Measurements from ENCODE around the gene GPATCH4. TPM values are rescaled to one million over a fixed set of nuclear protein-coding genes. Genes with fewer than 3 reads are reported as not detected.

The GPATCH4 gene
- total RNA-seq, 2 experiments from 2014 or later: 19.0 to 20.6 TPM

DNA sequence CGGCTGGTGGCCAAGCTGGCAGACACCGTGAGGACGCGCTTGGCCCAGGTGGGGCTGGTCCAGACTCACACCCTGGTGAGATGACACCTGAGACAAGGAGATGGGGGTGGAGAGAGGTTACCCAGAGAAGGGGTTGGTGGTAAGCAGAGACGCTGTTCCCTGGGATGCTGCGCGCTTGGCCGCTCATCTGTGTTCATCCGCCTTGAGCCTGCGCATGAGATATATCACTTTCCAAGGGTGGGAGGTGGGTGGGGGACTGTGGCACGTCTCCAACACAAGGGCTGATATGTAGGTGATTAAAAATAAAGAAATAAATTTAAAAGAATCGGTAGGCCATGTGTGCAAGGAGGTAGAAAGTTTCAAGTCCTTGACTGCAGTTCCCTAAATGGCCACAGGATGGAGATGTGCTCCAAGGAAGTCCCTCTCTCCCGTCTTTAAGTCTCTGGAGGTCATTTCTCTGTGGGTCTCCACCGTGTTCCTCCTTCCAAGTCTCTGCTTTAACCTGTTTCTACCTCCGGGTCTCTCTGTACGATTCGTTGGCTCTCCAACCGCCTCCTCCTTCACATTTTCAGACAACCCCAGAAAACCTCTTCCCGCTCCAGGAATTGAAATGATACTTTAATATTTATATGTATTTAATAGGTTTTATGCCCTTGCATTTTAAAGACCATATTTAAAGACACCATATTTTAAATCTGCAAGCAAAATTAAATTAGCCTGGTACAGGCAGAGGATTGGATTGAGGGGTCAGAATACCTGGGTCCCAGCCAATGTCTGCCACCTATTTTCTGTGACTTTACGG lies 17.3 kb downstream of the GPATCH4 start:
- ChIA-PET POLR2A (no interaction called here), CTCF (no interaction called here)
- Mint-ChIP-seq H3K36me3 (ENCODE audit: low read depth) (no peaks in the 10 kb centered on the region), H3K27ac (no peak overlapping the region), H3K9me3 (no peaks in the 10 kb centered on the region), H3K4me3 (no peak overlapping the region), H3K4me1 (peaks cover 9% of the 10 kb centered on the region), H3K27me3 (peaks cover 2% of the 10 kb centered on the region)
- DNase-seq: peak; percentile 77

DNA sequence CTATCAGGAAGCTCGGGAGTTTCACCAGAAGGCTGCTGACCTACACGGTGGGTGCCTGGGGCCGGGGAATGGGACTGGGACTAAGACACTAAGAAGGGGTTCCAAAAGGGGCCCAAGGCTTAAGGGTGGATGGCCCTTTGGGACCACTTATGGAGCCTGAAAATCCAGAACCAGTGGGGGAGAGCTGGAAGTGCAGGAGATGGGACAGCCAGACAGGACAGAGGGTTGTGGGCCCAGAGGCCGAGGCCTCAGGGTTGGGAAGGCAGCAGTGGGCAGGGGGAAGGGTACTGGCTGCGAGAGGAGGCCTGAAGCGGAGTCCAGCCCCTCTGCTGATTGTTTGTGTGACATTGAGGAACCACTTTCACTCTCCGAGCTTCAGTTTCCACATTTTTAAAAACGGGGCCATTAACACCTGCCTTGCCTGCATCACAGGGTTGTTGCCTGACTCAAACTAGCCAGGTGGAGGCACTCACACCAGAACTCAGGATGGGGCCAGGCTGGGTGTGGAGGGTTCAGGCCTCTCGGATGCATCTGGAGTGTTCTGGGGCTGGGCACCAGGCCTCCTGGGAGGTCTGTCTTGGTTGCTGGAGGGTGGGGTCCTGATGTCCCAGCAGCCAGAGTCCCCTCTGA lies 18.8 kb downstream of the GPATCH4 start:
- Mint-ChIP-seq H3K27me3 (peaks cover 2% of the 10 kb centered on the region), H3K4me3 (no peak overlapping the region), H3K4me1 (peaks cover 9% of the 10 kb centered on the region), H3K27ac (no peak overlapping the region), H3K36me3 (ENCODE audit: low read depth) (no peaks in the 10 kb centered on the region), H3K9me3 (no peaks in the 10 kb centered on the region)
- no peak for DNase-seq
- CTCF ChIA-PET: interaction anchor here (0.7 to 2.6 kb wide), 6 partner anchors 10 to 197 kb away, joined by 3 to 16 read pairs (median 4); partner anchors contain the start of gene NAXE
- POLR2A ChIA-PET: interaction anchor here (0.8 to 1.5 kb wide), 3 partner anchors 9 to 81 kb away, joined by 3 to 4 read pairs (median 4); partner anchors contain the start of genes MEF2D and NAXE

DNA sequence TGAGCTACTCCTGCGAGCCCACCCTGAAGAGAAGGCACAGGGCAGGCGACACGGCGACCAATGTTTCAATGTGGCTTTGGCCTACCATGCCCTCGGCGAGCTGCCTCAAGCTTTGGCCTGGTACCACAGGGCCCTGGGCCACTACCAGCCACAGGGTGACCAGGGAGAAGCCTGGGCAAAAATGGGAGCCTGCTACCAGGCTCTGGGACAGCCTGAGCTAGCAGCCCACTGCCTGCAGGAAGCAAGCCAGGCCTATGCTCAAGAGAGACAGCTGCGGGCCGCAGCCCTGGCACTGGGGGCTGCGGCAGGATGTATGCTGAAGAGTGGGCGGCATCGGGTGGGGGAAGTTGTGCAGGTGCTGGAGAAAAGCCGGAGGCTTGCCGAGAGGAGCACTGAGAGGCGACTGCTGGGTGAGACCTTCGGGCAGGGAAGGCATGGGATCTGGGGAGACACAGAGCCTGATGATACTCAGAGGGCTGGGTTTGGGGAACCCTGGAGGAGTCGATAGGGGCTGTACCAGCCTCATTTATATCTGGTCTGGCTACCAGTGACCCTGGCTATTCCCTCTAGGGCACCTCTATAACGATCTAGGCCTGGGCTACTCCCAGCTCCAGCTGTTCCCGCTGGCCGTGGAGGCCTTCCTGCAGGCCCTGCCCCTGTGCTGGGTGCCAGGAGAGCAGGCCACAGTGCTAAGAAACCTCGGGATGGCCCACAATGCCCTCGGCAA lies 19.5 kb downstream of the GPATCH4 start:
- Mint-ChIP-seq H3K4me1 (peaks cover 6% of the 10 kb centered on the region), H3K36me3 (ENCODE audit: low read depth) (no peaks in the 10 kb centered on the region), H3K4me3 (no peak overlapping the region), H3K9me3 (no peaks in the 10 kb centered on the region), H3K27me3 (peaks cover 2% of the 10 kb centered on the region), H3K27ac (no peak overlapping the region)
- CTCF ChIA-PET: interaction anchor here (0.7 to 2.6 kb wide), 9 partner anchors 10 to 196 kb away, joined by 3 to 16 read pairs (median 4); partner anchors contain the start of genes GPATCH4 and NAXE
- POLR2A ChIA-PET: interaction anchor here (0.8 to 1.5 kb wide), 5 partner anchors 9 to 81 kb away, joined by 3 to 4 read pairs (median 4); partner anchors contain the start of genes GPATCH4, MEF2D and NAXE
- no peak for DNase-seq

DNA sequence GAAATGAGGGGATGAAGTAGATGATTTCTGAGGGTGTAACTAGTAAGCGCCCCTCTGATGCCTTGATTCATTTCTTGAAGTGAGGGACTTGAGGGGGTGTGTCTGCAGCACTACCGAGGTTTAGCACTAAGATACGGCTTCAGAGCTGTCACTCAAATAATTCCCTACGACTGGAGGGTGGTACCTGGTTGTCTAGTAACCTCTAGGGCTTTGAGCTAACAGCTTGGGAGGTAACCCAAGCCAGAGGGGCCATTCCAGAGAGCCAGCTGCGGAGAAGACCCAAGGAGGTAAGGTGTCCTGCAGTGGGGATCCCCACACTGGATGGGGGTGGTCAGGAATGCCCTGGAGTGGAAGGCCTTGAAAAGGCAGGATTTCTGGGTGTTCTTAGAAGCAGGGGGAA lies 21.8 kb downstream of the GPATCH4 start, which contains the start of gene TTC24:
TTC24 (plus strand) TSS at position 252 of the 400 bp plus-strand sequence. CDS start 1,642 bp downstream, outside the sequence.
- H3K36me3 Mint-ChIP-seq (ENCODE audit: low read depth): no peaks in the 10 kb centered on the region
- peaks cover 10% of the 10 kb centered on the region for H3K27me3 Mint-ChIP-seq
- POLR2A ChIA-PET: no interaction called here
- peaks cover 2% of the 10 kb centered on the region for H3K4me1 Mint-ChIP-seq
- H3K9me3 Mint-ChIP-seq: no peaks in the 10 kb centered on the region
- CTCF ChIA-PET: interaction anchor here (1.2 to 2.0 kb wide), 2 partner anchors 26 to 99 kb away, joined by 4 read pairs; no protein-coding TSS in a partner anchor
- no peak within 1 kb of the TSS for H3K4me3 Mint-ChIP-seq
- no peak for DNase-seq
- no peak within 1 kb of the TSS for H3K27ac Mint-ChIP-seq

DNA sequence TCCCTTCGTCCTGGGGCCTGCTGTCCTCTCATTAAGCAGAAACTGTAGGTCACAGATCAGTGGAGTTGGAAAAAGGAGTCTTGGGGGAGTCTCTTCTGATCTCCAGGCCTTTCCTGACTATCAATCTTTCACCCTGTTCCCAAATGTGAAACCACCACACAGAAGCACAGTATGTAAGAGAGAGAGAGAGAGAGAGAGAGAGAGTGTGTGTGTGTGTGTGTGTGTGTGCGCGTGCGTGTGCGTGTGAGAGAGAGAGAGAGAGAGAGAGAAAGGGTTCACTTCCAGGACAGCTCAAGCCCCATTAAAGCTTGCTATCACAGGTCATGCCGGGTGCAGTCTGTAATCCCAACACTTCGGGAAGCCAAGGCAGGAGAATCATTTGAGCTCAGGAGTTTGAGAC lies 23.2 kb downstream of the GPATCH4 start:
- Mint-ChIP-seq H3K36me3 (ENCODE audit: low read depth) (no peaks in the 10 kb centered on the region), H3K27me3 (peaks cover 20% of the 10 kb centered on the region), H3K9me3 (no peaks in the 10 kb centered on the region), H3K4me1 (peaks cover under 1% of the 10 kb centered on the region), H3K4me3 (no peak overlapping the region), H3K27ac (no peak overlapping the region)
- CTCF ChIA-PET: no interaction called here
- POLR2A ChIA-PET: interaction anchor here (0.9 kb wide), 1 partner anchor 23 kb away, joined by 3 read pairs; no protein-coding TSS in a partner anchor
- DNase-seq: no peak

DNA sequence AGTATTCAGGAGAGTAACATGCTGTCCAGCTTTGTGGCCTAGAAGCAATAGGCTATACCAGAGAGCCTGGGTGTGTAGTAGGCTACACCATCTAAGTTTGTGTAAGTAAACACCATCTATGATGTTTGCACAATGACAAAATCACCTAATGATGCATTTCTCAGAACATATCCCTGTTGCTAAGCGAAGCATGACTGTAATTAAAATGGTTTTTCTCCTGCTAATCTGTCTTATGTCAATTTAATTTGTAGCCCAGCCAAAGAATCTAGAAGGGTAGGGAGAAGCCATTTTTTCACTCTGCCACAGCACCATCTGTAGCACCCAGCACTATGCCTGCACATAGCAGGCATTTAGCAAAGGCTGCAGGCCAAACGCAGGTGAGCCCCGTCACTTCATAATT lies 23.7 kb downstream of the GPATCH4 start:
- no peak for DNase-seq
- no peaks in the 10 kb centered on the region for H3K9me3 Mint-ChIP-seq
- H3K27me3 Mint-ChIP-seq: peaks cover 24% of the 10 kb centered on the region
- ChIA-PET POLR2A (interaction anchor here (0.9 kb wide), 1 partner anchor 23 kb away, joined by 3 read pairs; no protein-coding TSS in a partner anchor), CTCF (interaction anchor here (0.9 kb wide), 1 partner anchor 14 kb away, joined by 3 read pairs; the partner anchor contains the start of gene NAXE)
- no peak overlapping the region for H3K27ac Mint-ChIP-seq
- H3K36me3 Mint-ChIP-seq (ENCODE audit: low read depth): no peaks in the 10 kb centered on the region
- peaks cover 6% of the 10 kb centered on the region for H3K4me1 Mint-ChIP-seq
- no peak overlapping the region for H3K4me3 Mint-ChIP-seq

DNA sequence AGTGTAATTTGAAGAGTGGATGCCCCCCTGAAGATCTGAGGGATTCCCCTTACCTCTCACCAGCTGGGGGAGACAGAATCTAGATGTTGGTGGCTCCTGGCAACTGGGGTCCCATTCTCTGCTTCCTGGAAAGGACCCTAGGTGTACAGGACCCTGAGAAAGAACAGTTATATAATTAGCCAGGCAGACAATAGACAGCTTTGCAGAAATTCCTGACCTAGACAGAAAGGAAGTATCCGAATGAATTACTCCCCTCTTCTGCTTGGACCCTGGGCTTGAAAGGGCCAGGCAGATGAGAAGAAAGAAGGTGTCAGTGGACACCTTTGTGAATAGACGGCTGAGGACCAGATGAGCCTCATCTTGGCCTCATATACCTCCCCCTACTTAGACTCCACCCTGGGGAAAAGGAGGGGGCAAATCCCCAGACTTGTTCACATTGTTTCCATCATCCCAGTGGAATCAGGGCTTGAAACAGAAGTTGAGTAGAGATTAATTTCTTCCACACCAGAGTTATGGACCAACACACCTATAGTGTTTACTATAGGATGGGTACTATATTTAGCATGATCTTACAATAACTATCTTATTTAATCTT lies 27.1 kb downstream of the GPATCH4 start:
- CTCF ChIA-PET: interaction anchor here (1.0 to 4.3 kb wide), 2 partner anchors 53 to 93 kb away, joined by 3 to 22 read pairs; no protein-coding TSS in a partner anchor
- Mint-ChIP-seq H3K4me3 (no peak overlapping the region), H3K4me1 (peaks cover 26% of the 10 kb centered on the region), H3K36me3 (ENCODE audit: low read depth) (peaks cover 9% of the 10 kb centered on the region), H3K27ac (no peak overlapping the region), H3K27me3 (peaks cover 25% of the 10 kb centered on the region), H3K9me3 (no peaks in the 10 kb centered on the region)
- DNase-seq: no peak
- POLR2A ChIA-PET: no interaction called here

DNA sequence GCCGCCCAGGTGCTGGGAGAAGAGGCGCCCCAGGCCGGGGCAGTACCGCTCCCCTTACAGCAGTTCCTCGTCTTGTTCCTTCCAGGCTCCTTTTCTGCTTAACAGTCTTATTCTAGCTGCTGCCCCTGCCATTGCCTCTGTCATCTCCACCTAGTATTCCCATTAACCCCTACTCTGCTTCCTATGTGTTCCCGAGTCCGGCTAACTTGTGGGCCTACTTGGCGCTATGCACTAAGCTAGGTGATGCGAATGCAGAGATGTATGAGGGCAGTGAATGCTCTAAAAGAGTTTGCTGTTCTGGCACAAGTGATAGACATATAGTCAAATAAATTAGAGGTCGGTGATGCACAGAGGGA lies 28.6 kb downstream of the GPATCH4 start:
- POLR2A ChIA-PET: interaction anchor here (1.9 to 2.8 kb wide), 2 partner anchors 72 to 115 kb away, joined by 4 to 13 read pairs; partner anchors contain the start of gene MEF2D
- no peak for DNase-seq
- Mint-ChIP-seq H3K36me3 (ENCODE audit: low read depth) (peaks cover 11% of the 10 kb centered on the region), H3K27ac (peak overlapping the region; percentile 51), H3K4me1 (peaks cover 26% of the 10 kb centered on the region), H3K4me3 (peak overlapping the region; percentile 98), H3K27me3 (peaks cover 25% of the 10 kb centered on the region), H3K9me3 (no peaks in the 10 kb centered on the region)
- CTCF ChIA-PET: interaction anchor here (1.1 to 4.3 kb wide), 3 partner anchors 8 to 187 kb away, joined by 3 to 22 read pairs (median 5); no protein-coding TSS in a partner anchor

DNA sequence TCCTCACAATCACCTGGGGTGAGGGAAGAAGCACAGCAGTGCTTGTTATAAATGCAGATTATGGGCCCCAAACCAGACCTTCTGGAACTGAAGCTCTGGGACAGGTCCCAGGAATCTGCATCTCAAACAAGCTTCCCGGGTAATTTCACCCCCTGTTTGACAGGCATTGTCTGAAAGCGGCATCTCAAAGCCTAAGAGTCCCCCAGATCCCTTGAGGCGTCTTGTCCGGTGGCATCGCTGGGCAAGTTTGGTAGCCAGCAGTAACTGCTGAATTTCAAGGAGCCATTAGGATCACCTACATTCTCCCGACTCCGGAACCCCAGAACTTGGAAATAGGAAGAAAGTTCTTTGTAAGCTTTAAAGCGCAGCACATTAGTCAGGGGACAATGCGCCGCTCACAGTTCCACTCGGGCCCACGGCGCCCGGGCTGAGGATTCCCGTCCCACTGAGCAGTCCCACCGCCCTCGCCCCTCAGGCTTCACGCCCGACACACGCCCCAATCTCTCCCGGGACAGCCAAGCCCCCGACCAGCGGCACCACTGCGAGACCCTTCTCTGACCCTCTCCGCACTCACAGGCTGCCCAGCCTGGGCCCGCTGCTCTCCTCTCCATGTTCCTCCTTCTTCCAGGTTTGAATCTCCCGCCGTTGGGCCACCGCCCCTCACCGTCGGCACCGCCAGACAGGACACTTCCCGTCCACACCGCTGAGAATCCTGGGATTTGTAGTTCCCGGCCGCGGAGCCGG lies 29.2 kb downstream of the GPATCH4 start, which contains the start of gene IQGAP3:
IQGAP3 (minus strand) TSS at position 647 of the 744 bp plus-strand sequence; CDS start at position 611, 36 bp downstream.
- Mint-ChIP-seq H3K4me1 (peaks cover 26% of the 10 kb centered on the region), H3K9me3 (no peaks in the 10 kb centered on the region), H3K36me3 (ENCODE audit: low read depth) (peaks cover 11% of the 10 kb centered on the region), H3K27ac (peak within 1 kb of the TSS; percentile 51), H3K27me3 (peaks cover 25% of the 10 kb centered on the region), H3K4me3 (peak within 1 kb of the TSS; percentile 98)
- CTCF ChIA-PET: interaction anchor here (0.8 to 4.3 kb wide), 4 partner anchors 8 to 186 kb away, joined by 3 to 22 read pairs (median 4); no protein-coding TSS in a partner anchor
- DNase-seq: peak; percentile 84
- POLR2A ChIA-PET: interaction anchor here (0.8 to 2.8 kb wide), 7 partner anchors 9 to 115 kb away, joined by 3 to 13 read pairs (median 5); partner anchors contain the start of gene MEF2D

DNA sequence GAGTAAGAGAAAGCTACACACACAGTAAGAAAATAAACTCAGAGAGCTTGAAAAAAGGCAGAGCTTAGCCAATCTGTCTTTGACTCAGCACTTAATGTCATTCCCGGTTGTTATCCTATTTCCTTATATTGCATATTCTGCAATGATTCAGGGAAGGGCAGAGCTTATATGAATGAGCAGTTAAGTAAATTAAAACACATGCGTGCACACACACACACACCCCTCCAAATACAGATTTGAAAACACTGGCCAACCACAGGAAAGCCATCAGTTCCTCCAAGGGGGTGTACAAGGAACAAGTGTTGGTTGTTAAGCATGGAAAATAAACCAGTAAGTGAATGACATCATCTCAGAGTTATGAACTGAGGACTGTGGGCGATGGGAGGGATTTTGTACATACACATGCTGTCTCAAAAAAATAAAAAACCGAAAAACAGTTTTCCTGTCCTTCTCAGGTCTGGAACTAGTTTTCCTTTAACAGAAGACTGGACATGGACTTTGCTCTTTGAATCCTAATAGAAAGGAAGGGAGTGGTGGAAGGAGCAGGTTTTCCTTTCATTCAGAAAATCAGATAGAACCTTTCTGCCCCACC lies 29.9 kb downstream of the GPATCH4 start:
- Mint-ChIP-seq H3K27ac (no peak overlapping the region), H3K36me3 (ENCODE audit: low read depth) (peaks cover 11% of the 10 kb centered on the region), H3K27me3 (peaks cover 23% of the 10 kb centered on the region), H3K4me3 (peak overlapping the region; percentile 98), H3K4me1 (peaks cover 26% of the 10 kb centered on the region), H3K9me3 (no peaks in the 10 kb centered on the region)
- POLR2A ChIA-PET: interaction anchor here (0.8 to 2.8 kb wide), 11 partner anchors 9 to 114 kb away, joined by 3 to 13 read pairs (median 4); partner anchors contain the start of gene MEF2D
- CTCF ChIA-PET: interaction anchor here (0.8 to 4.3 kb wide), 6 partner anchors 15 to 186 kb away, joined by 3 to 22 read pairs (median 4); no protein-coding TSS in a partner anchor
- DNase-seq: no peak

DNA sequence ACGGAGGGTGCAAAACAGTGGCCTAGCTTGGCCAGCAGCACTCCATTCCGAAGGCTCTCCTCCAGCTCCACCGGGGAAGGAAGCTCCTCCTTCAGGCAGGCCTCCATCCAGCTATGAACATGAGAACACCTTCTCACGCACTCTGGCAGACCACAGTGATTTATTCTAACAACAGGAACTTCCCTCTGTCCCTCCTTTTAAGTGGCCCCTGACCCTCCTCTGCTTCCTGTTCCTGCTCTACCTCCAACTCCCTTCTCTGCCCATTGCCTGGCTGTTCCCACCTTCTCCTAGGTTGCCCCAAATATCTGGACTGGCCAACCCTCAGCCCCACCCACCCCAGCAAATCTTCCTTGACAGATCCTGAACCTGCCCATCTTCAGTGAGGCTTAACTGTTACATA lies 34.8 kb downstream of the GPATCH4 start:
- H3K4me1 Mint-ChIP-seq: peaks cover 9% of the 10 kb centered on the region
- H3K36me3 Mint-ChIP-seq (ENCODE audit: low read depth): peaks cover 32% of the 10 kb centered on the region
- H3K9me3 Mint-ChIP-seq: no peaks in the 10 kb centered on the region
- H3K27ac Mint-ChIP-seq: no peak overlapping the region
- CTCF ChIA-PET: interaction anchor here (0.9 to 1.2 kb wide), 3 partner anchors 86 to 181 kb away, joined by 3 to 4 read pairs (median 3); no protein-coding TSS in a partner anchor
- no peaks in the 10 kb centered on the region for H3K27me3 Mint-ChIP-seq
- H3K4me3 Mint-ChIP-seq: no peak overlapping the region
- POLR2A ChIA-PET: no interaction called here
- DNase-seq: no peak

Data from activated CD4-positive, alpha-beta memory T cell treated with anti-CD3 and anti-CD28 coated beads, Interleukin-2, amount 10 ng/mL, durations not matched to agents 7 days and 5 days (primary cell).